ENCODE data around the gene ATP5F1C. TPM values are rescaled to one million over a fixed set of nuclear protein-coding genes. Genes with fewer than 3 reads are reported as not detected.
"Not testable (repeated sequence)": the region's sequence is repeated elsewhere in the genome, so short reads cannot be mapped to it uniquely, and the experiment has no call there.

The ATP5F1C gene
- total RNA-seq, 1 experiment from 2014 or later, result 288 TPM

DNA sequence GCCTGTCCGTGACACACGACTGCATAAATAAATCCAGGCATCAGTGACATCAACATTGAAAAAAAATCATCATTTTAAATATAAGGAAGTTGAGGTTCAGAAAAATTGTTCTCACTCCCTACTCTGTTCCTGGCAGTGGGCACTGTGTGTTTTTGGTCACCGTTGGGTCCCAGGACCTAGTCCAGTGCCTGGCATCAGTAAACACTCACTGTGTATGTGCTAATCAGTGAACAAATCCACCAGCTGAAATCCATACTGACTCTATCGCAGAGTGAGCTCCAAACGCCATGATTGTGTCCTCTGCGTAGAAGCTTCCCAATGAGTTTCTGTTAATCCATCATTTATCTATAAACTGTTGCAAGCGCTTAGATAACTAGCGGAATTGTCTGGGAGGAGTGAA is 43.7 kb upstream of the ATP5F1C start:
- POLR2A ChIA-PET, result no interaction called here
- CTCF ChIA-PET, result no interaction called here

DNA sequence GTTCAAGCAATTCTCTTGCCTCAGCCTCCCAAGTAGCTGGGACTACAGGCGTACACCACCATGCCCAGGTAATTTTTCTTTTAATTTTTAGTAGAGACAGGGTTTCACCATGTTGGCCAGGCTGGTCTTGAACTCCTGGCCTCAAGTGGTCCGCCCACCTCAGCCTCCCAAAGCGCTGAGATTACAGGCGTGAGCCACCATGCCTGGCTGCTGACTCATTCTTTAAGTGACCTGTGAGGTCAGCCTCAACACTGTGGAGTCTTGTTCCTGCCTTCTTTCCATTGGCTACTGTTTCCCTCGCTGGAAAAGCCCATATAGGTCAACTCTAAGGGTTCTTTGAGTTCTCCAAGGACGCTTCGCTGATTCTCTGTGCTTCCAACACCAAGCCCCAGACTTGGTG is 39.3 kb upstream of the ATP5F1C start:
- CTCF ChIA-PET; H3K4me1 Mint-ChIP-seq; POLR2A ChIA-PET; DNase-seq (ENCODE audit: low spot score); H3K9me3 Mint-ChIP-seq; H3K4me3 Mint-ChIP-seq; H3K27me3 Mint-ChIP-seq (ENCODE audit: low read depth): not testable (repeated sequence)
- Mint-ChIP-seq H3K36me3 (peaks cover 17% of the 10 kb centered on the region), H3K27ac (0 out of 2 replicates have a peak overlapping the region, but pooled peaks have one; percentile 52)
- peak; percentile 65 for ATAC-seq

More for the DNA sequence above, 43.7 kb upstream of the ATP5F1C start:
- Mint-ChIP-seq H3K4me1 (no peaks in the 10 kb centered on the region), H3K27me3 (ENCODE audit: low read depth) (no peaks in the 10 kb centered on the region), H3K27ac (no peak overlapping the region), H3K4me3 (no peak overlapping the region), H3K36me3 (no peaks in the 10 kb centered on the region), H3K9me3 (no peaks in the 10 kb centered on the region)
- DNase-seq (ENCODE audit: low spot score), result no peak
- TF ChIP-seq OVOL2 (CRISPR knock-in tag; IDR thresholded peaks at IDR 0.05; ENCODE audit: borderline replicate concordance), result no peak
- TF ChIP-seq, protein P1, sequence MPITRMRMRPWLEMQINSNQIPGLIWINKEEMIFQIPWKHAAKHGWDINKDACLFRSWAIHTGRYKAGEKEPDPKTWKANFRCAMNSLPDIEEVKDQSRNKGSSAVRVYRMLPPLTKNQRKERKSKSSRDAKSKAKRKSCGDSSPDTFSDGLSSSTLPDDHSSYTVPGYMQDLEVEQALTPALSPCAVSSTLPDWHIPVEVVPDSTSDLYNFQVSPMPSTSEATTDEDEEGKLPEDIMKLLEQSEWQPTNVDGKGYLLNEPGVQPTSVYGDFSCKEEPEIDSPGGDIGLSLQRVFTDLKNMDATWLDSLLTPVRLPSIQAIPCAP (CRISPR knock-in tag; IDR thresholded peaks at IDR 0.05), result no peak
- no peak for TF ChIP-seq ZNF396 (CRISPR knock-in tag; IDR thresholded peaks at IDR 0.05; ENCODE audit: borderline replicate concordance)
- TF ChIP-seq JAZF1 (CRISPR knock-in tag; IDR thresholded peaks at IDR 0.05), result no peak
- no peak for TF ChIP-seq RELA (CRISPR knock-in tag; IDR thresholded peaks at IDR 0.05; ENCODE audit: borderline replicate concordance)
- TF ChIP-seq, protein P2, sequence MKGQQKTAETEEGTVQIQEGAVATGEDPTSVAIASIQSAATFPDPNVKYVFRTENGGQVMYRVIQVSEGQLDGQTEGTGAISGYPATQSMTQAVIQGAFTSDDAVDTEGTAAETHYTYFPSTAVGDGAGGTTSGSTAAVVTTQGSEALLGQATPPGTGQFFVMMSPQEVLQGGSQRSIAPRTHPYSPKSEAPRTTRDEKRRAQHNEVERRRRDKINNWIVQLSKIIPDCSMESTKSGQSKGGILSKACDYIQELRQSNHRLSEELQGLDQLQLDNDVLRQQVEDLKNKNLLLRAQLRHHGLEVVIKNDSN (CRISPR knock-in tag; IDR thresholded peaks at IDR 0.05), result no peak
- no peak for TF ChIP-seq CBFB (CRISPR knock-in tag; IDR thresholded peaks at IDR 0.05; ENCODE audit: low read depth)
- no peak for TF ChIP-seq MXD4 (CRISPR knock-in tag; IDR thresholded peaks at IDR 0.05; ENCODE audit: borderline replicate concordance)
- no peak for TF ChIP-seq ZNF263 (CRISPR knock-in tag; IDR thresholded peaks at IDR 0.05; ENCODE audit: low read depth)
- no peak for TF ChIP-seq SP1 (CRISPR knock-in tag; conservative IDR thresholded peaks at IDR 0.05)
- TF ChIP-seq, protein P3, sequence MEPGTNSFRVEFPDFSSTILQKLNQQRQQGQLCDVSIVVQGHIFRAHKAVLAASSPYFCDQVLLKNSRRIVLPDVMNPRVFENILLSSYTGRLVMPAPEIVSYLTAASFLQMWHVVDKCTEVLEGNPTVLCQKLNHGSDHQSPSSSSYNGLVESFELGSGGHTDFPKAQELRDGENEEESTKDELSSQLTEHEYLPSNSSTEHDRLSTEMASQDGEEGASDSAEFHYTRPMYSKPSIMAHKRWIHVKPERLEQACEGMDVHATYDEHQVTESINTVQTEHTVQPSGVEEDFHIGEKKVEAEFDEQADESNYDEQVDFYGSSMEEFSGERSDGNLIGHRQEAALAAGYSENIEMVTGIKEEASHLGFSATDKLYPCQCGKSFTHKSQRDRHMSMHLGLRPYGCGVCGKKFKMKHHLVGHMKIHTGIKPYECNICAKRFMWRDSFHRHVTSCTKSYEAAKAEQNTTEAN (CRISPR knock-in tag; IDR thresholded peaks at IDR 0.05), result no peak
- TF ChIP-seq HMGA2 (CRISPR knock-in tag; IDR thresholded peaks at IDR 0.05), result no peak
- no peak for ATAC-seq

DNA sequence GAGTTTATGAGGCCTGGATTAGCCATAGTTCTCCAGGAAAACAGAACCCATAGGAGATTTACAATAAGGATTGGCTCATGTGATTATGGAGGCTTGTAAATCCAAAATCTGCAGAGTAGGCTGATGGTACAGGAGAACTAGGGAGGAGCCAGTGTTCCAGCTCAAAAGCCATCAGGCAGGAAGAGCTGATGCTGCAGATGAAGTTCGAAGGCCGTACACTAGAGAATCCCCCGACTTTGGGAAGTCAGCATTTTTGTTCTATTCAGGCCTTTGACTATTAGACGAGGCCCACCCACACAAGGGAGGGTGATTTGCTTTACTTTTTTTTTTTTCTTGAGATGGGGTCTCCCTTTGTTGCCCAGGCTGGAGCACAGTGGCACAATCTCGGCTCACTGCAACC is 37.8 kb upstream of the ATP5F1C start:
- Mint-ChIP-seq H3K36me3 (peaks cover 31% of the 10 kb centered on the region), H3K27me3 (ENCODE audit: low read depth) (no peaks in the 10 kb centered on the region), H3K4me3 (no peak overlapping the region), H3K27ac (no peak overlapping the region), H3K9me3 (0 out of 2 replicates have a peak, but pooled peaks cover 3% of the 10 kb centered on the region), H3K4me1 (no peaks in the 10 kb centered on the region)
- ATAC-seq (no peak), DNase-seq (ENCODE audit: low spot score) (no peak)
- TF ChIP-seq, protein P4, sequence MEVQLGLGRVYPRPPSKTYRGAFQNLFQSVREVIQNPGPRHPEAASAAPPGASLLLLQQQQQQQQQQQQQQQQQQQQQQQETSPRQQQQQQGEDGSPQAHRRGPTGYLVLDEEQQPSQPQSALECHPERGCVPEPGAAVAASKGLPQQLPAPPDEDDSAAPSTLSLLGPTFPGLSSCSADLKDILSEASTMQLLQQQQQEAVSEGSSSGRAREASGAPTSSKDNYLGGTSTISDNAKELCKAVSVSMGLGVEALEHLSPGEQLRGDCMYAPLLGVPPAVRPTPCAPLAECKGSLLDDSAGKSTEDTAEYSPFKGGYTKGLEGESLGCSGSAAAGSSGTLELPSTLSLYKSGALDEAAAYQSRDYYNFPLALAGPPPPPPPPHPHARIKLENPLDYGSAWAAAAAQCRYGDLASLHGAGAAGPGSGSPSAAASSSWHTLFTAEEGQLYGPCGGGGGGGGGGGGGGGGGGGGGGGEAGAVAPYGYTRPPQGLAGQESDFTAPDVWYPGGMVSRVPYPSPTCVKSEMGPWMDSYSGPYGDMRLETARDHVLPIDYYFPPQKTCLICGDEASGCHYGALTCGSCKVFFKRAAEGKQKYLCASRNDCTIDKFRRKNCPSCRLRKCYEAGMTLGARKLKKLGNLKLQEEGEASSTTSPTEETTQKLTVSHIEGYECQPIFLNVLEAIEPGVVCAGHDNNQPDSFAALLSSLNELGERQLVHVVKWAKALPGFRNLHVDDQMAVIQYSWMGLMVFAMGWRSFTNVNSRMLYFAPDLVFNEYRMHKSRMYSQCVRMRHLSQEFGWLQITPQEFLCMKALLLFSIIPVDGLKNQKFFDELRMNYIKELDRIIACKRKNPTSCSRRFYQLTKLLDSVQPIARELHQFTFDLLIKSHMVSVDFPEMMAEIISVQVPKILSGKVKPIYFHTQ (CRISPR knock-in tag; IDR thresholded peaks at IDR 0.05), result no peak
- TF ChIP-seq NR1H2 (CRISPR knock-in tag; IDR thresholded peaks at IDR 0.05), result no peak
- TF ChIP-seq SMAD4 (CRISPR knock-in tag; IDR thresholded peaks at IDR 0.05), result no peak
- TF ChIP-seq, protein P5, sequence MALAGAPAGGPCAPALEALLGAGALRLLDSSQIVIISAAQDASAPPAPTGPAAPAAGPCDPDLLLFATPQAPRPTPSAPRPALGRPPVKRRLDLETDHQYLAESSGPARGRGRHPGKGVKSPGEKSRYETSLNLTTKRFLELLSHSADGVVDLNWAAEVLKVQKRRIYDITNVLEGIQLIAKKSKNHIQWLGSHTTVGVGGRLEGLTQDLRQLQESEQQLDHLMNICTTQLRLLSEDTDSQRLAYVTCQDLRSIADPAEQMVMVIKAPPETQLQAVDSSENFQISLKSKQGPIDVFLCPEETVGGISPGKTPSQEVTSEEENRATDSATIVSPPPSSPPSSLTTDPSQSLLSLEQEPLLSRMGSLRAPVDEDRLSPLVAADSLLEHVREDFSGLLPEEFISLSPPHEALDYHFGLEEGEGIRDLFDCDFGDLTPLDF (CRISPR knock-in tag; IDR thresholded peaks at IDR 0.05), result no peak
- TF ChIP-seq CREM (CRISPR knock-in tag; IDR thresholded peaks at IDR 0.05), result no peak
- TF ChIP-seq ZNF263 (CRISPR knock-in tag; IDR thresholded peaks at IDR 0.05; ENCODE audit: low read depth), result no peak
- no peak for TF ChIP-seq MXD4 (CRISPR knock-in tag; IDR thresholded peaks at IDR 0.05; ENCODE audit: borderline replicate concordance)
- TF ChIP-seq ZNF138 (CRISPR knock-in tag; conservative IDR thresholded peaks at IDR 0.05), result no peak
- TF ChIP-seq, protein P6, sequence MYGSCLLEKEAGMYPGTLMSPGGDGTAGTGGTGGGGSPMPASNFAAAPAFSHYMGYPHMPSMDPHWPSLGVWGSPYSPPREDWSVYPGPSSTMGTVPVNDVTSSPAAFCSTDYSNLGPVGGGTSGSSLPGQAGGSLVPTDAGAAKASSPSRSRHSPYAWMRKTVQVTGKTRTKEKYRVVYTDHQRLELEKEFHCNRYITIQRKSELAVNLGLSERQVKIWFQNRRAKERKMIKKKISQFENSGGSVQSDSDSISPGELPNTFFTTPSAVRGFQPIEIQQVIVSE (CRISPR knock-in tag; IDR thresholded peaks at IDR 0.05; ENCODE audit: borderline replicate concordance), result no peak
- TF ChIP-seq MYBL2 (CRISPR knock-in tag; IDR thresholded peaks at IDR 0.05), result no peak
- ChIA-PET CTCF (no interaction called here), POLR2A (no interaction called here)

Measured in WTC11 (cell line).